LNCAP (cell line): ENCODE data around the gene KIF24.

Experiments
- TF ChIP-seq, protein P1 (sequence below): fragments of 450-650 bp; IDR thresholded peaks from 2 replicates; pipeline ENCODE4 v1.5.1; 2017; ENCODE audit warnings: mild to moderate bottlenecking

Gene KIF24, protein sequence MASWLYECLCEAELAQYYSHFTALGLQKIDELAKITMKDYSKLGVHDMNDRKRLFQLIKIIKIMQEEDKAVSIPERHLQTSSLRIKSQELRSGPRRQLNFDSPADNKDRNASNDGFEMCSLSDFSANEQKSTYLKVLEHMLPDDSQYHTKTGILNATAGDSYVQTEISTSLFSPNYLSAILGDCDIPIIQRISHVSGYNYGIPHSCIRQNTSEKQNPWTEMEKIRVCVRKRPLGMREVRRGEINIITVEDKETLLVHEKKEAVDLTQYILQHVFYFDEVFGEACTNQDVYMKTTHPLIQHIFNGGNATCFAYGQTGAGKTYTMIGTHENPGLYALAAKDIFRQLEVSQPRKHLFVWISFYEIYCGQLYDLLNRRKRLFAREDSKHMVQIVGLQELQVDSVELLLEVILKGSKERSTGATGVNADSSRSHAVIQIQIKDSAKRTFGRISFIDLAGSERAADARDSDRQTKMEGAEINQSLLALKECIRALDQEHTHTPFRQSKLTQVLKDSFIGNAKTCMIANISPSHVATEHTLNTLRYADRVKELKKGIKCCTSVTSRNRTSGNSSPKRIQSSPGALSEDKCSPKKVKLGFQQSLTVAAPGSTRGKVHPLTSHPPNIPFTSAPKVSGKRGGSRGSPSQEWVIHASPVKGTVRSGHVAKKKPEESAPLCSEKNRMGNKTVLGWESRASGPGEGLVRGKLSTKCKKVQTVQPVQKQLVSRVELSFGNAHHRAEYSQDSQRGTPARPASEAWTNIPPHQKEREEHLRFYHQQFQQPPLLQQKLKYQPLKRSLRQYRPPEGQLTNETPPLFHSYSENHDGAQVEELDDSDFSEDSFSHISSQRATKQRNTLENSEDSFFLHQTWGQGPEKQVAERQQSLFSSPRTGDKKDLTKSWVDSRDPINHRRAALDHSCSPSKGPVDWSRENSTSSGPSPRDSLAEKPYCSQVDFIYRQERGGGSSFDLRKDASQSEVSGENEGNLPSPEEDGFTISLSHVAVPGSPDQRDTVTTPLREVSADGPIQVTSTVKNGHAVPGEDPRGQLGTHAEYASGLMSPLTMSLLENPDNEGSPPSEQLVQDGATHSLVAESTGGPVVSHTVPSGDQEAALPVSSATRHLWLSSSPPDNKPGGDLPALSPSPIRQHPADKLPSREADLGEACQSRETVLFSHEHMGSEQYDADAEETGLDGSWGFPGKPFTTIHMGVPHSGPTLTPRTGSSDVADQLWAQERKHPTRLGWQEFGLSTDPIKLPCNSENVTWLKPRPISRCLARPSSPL (N-terminal part only)

GRCh38 chr9:34328987-34329832, at the start of gene KIF24, which contains the start of gene NUDT2:
TSS of gene KIF24 (minus strand) at chr9:34329268. CDS start at chr9:34311346, 17,922 bp downstream.
TSS of gene NUDT2 (plus strand) at chr9:34329569. CDS start at chr9:34339040, 9,471 bp downstream.
- TF ChIP-seq, protein P1, sequence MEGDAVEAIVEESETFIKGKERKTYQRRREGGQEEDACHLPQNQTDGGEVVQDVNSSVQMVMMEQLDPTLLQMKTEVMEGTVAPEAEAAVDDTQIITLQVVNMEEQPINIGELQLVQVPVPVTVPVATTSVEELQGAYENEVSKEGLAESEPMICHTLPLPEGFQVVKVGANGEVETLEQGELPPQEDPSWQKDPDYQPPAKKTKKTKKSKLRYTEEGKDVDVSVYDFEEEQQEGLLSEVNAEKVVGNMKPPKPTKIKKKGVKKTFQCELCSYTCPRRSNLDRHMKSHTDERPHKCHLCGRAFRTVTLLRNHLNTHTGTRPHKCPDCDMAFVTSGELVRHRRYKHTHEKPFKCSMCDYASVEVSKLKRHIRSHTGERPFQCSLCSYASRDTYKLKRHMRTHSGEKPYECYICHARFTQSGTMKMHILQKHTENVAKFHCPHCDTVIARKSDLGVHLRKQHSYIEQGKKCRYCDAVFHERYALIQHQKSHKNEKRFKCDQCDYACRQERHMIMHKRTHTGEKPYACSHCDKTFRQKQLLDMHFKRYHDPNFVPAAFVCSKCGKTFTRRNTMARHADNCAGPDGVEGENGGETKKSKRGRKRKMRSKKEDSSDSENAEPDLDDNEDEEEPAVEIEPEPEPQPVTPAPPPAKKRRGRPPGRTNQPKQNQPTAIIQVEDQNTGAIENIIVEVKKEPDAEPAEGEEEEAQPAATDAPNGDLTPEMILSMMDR, result no peak

DNA sequence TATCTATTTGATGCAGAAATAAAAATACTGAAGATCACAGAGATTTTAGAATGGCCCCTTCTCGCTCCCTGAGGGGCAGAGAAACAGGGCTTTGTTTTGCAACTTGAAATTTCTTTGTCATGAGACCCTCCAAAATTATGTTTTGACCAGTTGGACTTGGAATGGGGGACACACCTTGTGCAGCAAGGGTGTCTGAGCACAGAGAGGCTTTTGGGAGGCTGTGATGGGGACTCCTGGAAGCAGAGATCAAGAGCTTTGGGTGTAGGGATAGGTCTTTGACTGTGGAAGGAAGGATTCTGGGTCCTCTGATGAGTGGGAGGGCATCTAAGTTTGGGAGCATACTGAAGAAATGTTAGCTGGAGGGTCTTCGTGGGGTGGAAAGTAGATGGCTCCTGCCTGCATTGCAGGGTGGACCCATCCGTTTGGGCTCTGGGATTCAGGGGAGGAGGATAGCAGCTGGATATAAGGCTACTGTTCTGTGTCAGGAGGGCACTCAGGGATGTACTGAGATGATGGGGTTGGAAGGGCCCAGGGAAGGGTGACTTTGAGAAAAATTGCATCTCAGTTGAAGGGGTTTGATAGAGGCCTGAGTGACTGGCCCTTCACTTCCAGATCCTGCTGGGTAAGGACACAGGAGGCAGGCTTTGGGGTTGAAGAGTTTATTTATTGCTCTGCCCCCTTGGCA, 49.5 kb upstream of the KIF24 start:
- TF ChIP-seq, protein P1, result no peak

- TF ChIP-seq, protein P1, result no peak
These were observed 48.3 kb upstream of the KIF24 start for GRCh38 chr9:34377404-34377746.

GRCh38 chr9:34376596-34377403, 47.7 kb upstream of the KIF24 start, which contains the start of gene MYORG:
TSS of gene MYORG (minus strand) at chr9:34376898. CDS start at chr9:34372943, 3,955 bp downstream.
- TF ChIP-seq, protein P1, result no peak

DNA sequence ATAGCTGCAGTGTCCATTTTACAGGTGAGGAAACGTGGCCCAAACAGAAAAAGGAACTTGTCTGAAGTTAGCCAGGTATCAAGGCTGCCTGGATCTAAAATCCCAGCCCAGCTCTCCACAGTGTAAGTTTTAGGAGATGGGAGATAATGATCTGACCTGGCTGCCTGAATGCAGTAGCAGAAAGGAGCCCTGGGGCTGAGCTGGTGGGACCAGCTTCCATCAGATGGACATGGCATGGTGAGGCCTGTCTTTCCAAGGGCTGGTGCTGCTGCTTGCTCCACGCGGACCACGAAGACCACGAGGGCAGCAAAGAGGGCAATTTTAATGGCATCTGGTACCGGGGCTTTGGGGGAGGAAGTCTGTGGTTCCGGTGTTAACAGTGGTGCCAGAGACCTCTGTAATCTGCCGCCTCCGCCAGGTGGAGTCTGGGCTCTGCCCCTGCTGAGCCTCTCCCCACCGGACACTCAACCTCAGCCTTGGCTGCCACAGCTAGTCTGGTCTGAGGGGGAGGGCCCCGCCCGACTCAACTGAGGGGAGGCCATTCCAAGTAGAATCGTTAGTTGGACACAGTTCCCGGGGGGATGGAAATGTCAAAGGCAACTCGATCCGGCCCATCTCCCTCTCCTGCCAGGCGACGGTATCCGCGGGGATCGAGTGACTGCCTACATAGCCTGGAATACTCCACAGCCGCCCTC, 47.0 kb upstream of the KIF24 start:
- TF ChIP-seq, protein P1, result peak; percentile 34
